NCI-H510A treated with DMSO at 0.1 percent for 48 hours (cell line): ENCODE measurements around the gene USF2.

ENCODE experiments used
- DNase-seq: peaks from one replicate; lab custom pipeline; 2025; lab: John Stamatoyannopoulos, UW

The USF2 gene

DNA sequence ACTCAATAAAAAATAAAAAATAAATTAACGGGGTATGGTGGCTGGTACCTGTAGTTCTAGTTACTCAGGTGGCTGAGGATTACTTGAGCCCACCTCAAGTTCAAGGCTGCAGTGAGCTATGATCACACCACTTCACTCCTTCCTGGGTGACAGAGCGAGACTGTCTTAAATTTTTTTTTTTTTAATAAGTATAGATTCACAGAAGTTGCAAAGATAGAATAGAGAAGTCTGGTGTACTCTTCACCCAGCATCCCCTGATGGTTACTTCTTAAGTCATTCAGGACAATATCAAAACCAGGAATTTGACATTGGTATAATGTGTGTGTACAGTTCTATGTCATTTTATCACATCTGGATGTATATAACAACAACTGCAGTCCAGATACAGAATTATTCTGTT lies 52.5 kb downstream of the USF2 start:
- no peak for DNase-seq

GRCh38 chr19:35322014-35322413 lies 53.3 kb downstream of the USF2 start:
- no peak for DNase-seq

- no peak for DNase-seq
These were observed 58.9 kb downstream of the USF2 start for GRCh38 chr19:35327642-35328041.

- DNase-seq: no peak
These were observed 60.1 kb downstream of the USF2 start, which contains the start of gene CD22 for GRCh38 chr19:35328851-35329285. CD22 (plus strand) TSS chr19:35329187; CDS start chr19:35332041, 2,854 bp downstream.

DNA sequence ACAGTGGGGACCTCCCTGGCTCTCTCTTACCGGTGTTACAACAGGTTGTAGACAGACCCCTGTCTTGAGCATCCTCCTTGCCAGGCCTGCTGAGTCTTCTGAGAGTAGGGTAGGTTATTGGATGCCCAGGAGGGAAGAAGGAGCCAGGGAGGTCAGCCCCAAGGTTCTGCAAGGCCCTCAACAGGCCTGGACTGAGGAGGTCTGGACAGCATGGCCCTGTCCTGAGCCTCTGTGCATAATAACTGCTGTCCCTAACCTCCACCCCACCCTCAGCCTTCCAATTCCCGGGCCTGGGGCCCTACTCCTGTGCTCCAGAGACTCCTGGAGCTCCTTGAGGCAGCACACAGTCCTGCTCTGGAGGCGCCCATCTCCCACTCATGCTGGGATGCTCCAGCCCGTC lies 60.6 kb downstream of the USF2 start:
- no peak for DNase-seq
